ENCODE data around the gene AMOTL1. TPM values are rescaled to one million over a fixed set of nuclear protein-coding genes. Genes with fewer than 3 reads are reported as not detected.

The AMOTL1 gene
- polyA plus RNA-seq, 1 donor (not counting 4 experiments of a cell fraction or from before 2014, with no cell fraction given): 86.5 TPM

- FAIRE-seq (no peak), DNase-seq (ENCODE audit: low read depth, low spot score) (no peak)
- H3K36me3 ChIP-seq (ENCODE audit: control insufficient read depth in 2 of 2, extremely low read depth in 1 of 2, insufficient read depth in 2 of 2, low read length in 2 of 2): peaks cover 39 to 58% of the 10 kb centered on the region in 2 experiments
- TF ChIP-seq, protein P1, sequence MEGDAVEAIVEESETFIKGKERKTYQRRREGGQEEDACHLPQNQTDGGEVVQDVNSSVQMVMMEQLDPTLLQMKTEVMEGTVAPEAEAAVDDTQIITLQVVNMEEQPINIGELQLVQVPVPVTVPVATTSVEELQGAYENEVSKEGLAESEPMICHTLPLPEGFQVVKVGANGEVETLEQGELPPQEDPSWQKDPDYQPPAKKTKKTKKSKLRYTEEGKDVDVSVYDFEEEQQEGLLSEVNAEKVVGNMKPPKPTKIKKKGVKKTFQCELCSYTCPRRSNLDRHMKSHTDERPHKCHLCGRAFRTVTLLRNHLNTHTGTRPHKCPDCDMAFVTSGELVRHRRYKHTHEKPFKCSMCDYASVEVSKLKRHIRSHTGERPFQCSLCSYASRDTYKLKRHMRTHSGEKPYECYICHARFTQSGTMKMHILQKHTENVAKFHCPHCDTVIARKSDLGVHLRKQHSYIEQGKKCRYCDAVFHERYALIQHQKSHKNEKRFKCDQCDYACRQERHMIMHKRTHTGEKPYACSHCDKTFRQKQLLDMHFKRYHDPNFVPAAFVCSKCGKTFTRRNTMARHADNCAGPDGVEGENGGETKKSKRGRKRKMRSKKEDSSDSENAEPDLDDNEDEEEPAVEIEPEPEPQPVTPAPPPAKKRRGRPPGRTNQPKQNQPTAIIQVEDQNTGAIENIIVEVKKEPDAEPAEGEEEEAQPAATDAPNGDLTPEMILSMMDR (optimal IDR thresholded peaks at IDR 0.05 in 1 of 3, IDR thresholded peaks at IDR 0.05 in 1 of 3, conservative IDR thresholded peaks at IDR 0.05 in 1 of 3; ENCODE audit: extremely low read depth in 1 of 3, insufficient read depth in 2 of 3, low read length in 3 of 3): no peak
- no peak for TF ChIP-seq EZH2 (IDR thresholded peaks at IDR 0.05; ENCODE audit: low read length)
- dilution Hi-C loops (cut with MboI; ENCODE audit: extremely low pct_ligation_motif_present, low sequenced_read_pairs): no loop called here
- no peak overlapping the region for H2AFZ ChIP-seq (ENCODE audit: control insufficient read depth, low read length)
- no peak overlapping the region for H3K4me2 ChIP-seq (ENCODE audit: control insufficient read depth, extremely low read depth, insufficient read depth, low read depth, low read length)
- peaks cover 13% of the 10 kb centered on the region for H3K4me1 ChIP-seq (ENCODE audit: control insufficient read depth, extremely low read depth, insufficient read depth, low read length)
- no peaks in the 10 kb centered on the region for H3K27me3 ChIP-seq (ENCODE audit: control insufficient read depth, extremely low read depth, insufficient read depth, low read length)
- H3K9ac ChIP-seq (ENCODE audit: control insufficient read depth, extremely low read depth, insufficient read depth, low read length): no peak overlapping the region
- H4K20me1 ChIP-seq (ENCODE audit: control insufficient read depth, extremely low read depth, insufficient read depth, low read length): peaks cover 8% of the 10 kb centered on the region
- H3K9me3 ChIP-seq (ENCODE audit: control insufficient read depth, low read depth, low read length): no peaks in the 10 kb centered on the region
- no peak overlapping the region for H3K4me3 ChIP-seq (ENCODE audit: control insufficient read depth in 2 of 3, extremely low read depth in 1 of 3, insufficient read depth in 2 of 3, low read depth in 1 of 3, low read length in 3 of 3)
- no peaks in the 10 kb centered on the region for H3K9me1 ChIP-seq (ENCODE audit: control insufficient read depth, extremely low read depth, insufficient read depth, low read length)
- no peak overlapping the region for H3K27ac ChIP-seq (ENCODE audit: control insufficient read depth, insufficient read depth, low read length)
- peaks cover 69% of the 10 kb centered on the region for H3K79me2 ChIP-seq (ENCODE audit: control insufficient read depth, insufficient read depth, low read length)
These were observed 56.9 kb downstream of the AMOTL1 start for GRCh38 chr11:94825031-94825430.

GRCh38 chr11:94825481-94825880 lies 57.3 kb downstream of the AMOTL1 start:
- Histone ChIP-seq H3K27me3 (ENCODE audit: control insufficient read depth, extremely low read depth, insufficient read depth, low read length) (no peaks in the 10 kb centered on the region), H2AFZ (ENCODE audit: control insufficient read depth, low read length) (no peak overlapping the region), H4K20me1 (ENCODE audit: control insufficient read depth, extremely low read depth, insufficient read depth, low read length) (peaks cover 8% of the 10 kb centered on the region), H3K9me1 (ENCODE audit: control insufficient read depth, extremely low read depth, insufficient read depth, low read length) (no peaks in the 10 kb centered on the region), H3K27ac (ENCODE audit: control insufficient read depth, insufficient read depth, low read length) (no peak overlapping the region), H3K4me2 (ENCODE audit: control insufficient read depth, extremely low read depth, insufficient read depth, low read depth, low read length) (no peak overlapping the region), H3K79me2 (ENCODE audit: control insufficient read depth, insufficient read depth, low read length) (peaks cover 66% of the 10 kb centered on the region), H3K36me3 (ENCODE audit: control insufficient read depth in 2 of 2, extremely low read depth in 1 of 2, insufficient read depth in 2 of 2, low read length in 2 of 2) (peaks cover 42 to 60% of the 10 kb centered on the region in 2 experiments), H3K9ac (ENCODE audit: control insufficient read depth, extremely low read depth, insufficient read depth, low read length) (no peak overlapping the region), H3K9me3 (ENCODE audit: control insufficient read depth, low read depth, low read length) (no peaks in the 10 kb centered on the region), H3K4me1 (ENCODE audit: control insufficient read depth, extremely low read depth, insufficient read depth, low read length) (peaks cover 13% of the 10 kb centered on the region), H3K4me3 (ENCODE audit: control insufficient read depth in 2 of 3, extremely low read depth in 1 of 3, insufficient read depth in 2 of 3, low read depth in 1 of 3, low read length in 3 of 3) (no peak overlapping the region)
- FAIRE-seq (no peak), DNase-seq (ENCODE audit: low read depth, low spot score) (no peak)
- no peak for TF ChIP-seq EZH2 (IDR thresholded peaks at IDR 0.05; ENCODE audit: low read length)
- TF ChIP-seq, protein P1 (optimal IDR thresholded peaks at IDR 0.05 in 1 of 3, IDR thresholded peaks at IDR 0.05 in 1 of 3, conservative IDR thresholded peaks at IDR 0.05 in 1 of 3; ENCODE audit: extremely low read depth in 1 of 3, insufficient read depth in 2 of 3, low read length in 3 of 3): no peak
- dilution Hi-C loops (cut with MboI; ENCODE audit: extremely low pct_ligation_motif_present, low sequenced_read_pairs): no loop called here

All from keratinocyte (primary cell).